SU-DHL-6 (cell line): ENCODE measurements around the gene CCND1.

ENCODE experiments used
- H2AFZ ChIP-seq: fragments of 200-600 bp; sonication (generic); 2 replicates; pipeline ENCODE4 v1.6.1; 2014; ENCODE audit warnings: low read depth, mild to moderate bottlenecking, moderate library complexity, mixed read lengths, antibody characterized with exemption, low read length; ENCODE audit not compliant: severe bottlenecking
- H3F3A ChIP-seq: fragments of 200-600 bp; shearing (Covaris generic); 2 replicates; pipeline ENCODE4 v1.6.0; 2016; ENCODE audit warnings: antibody characterized with exemption, mild to moderate bottlenecking; ENCODE audit not compliant: insufficient read depth
- H3K27ac ChIP-seq: fragments of 200-600 bp; sonication (generic); 2 replicates; pipeline ENCODE4 v1.5.1; 2016; ENCODE audit warnings: low read depth, mild to moderate bottlenecking, low read length, moderate library complexity, mixed read lengths
- H3K27me3 ChIP-seq: fragments of 200-600 bp; sonication (generic), shearing (Covaris generic); 2 replicates; pipeline ENCODE4 v1.6.0; 2014; ENCODE audit warnings: mild to moderate bottlenecking, low read length
- H3K36me3 ChIP-seq: fragments of 200-600 bp; sonication (generic); 2 replicates; pipeline ENCODE4 v1.6.1; 2014; ENCODE audit warnings: mild to moderate bottlenecking, low read length, mixed read lengths
- H3K4me2 ChIP-seq: fragments of 300-600, 200-600 bp; shearing (Covaris generic), sonication (generic); 2 replicates; pipeline ENCODE4 v1.6.0; 2014; ENCODE audit warnings: low read length, low read depth, mild to moderate bottlenecking; ENCODE audit not compliant: poor library complexity, severe bottlenecking
- H3K4me3 ChIP-seq: fragments of 200-600 bp; sonication (generic); 2 replicates; pipeline ENCODE4 v1.5.1; 2014; ENCODE audit warnings: antibody characterized with exemption, low read length, mild to moderate bottlenecking, mixed read lengths; ENCODE audit not compliant: insufficient read depth, poor library complexity, severe bottlenecking
- H3K79me2 ChIP-seq: fragments of 200-600 bp; sonication (generic); 2 replicates; pipeline ENCODE4 v1.6.1; 2014; ENCODE audit warnings: mild to moderate bottlenecking, low read length, moderate library complexity; ENCODE audit not compliant: insufficient read depth
- H3K9ac ChIP-seq: fragments of 200-600 bp; sonication (generic); 2 replicates; pipeline ENCODE4 v1.7.0; 2014; ENCODE audit warnings: mild to moderate bottlenecking, low read length
- H3K9me2 ChIP-seq: fragments of 200-600 bp; sonication (generic); replicated peaks from 2 replicates; pipeline ENCODE4 v1.6.1; 2014; ENCODE audit warnings: low read length; ENCODE audit not compliant: insufficient read depth
- H3K9me3 ChIP-seq: fragments of 200-600 bp; sonication (generic); 2 replicates; pipeline ENCODE4 v1.6.1; 2014; ENCODE audit warnings: low read length, mixed read lengths; ENCODE audit not compliant: insufficient read depth
- H4K20me1 ChIP-seq: fragments of 200-600 bp; sonication (generic); 2 replicates; pipeline ENCODE4 v1.6.1; 2014; ENCODE audit warnings: low read depth, mild to moderate bottlenecking, antibody characterized with exemption, low read length, moderate library complexity, mixed read lengths
- EZH2phosphoT487 ChIP-seq: fragments of 200-600 bp; sonication (generic), shearing (Covaris generic); conservative IDR thresholded peaks from 2 replicates; pipeline ENCODE4 v1.6.1; 2018; ENCODE audit warnings: mild to moderate bottlenecking, antibody characterized with exemption, low read length, moderate library complexity, mixed read lengths
- TF ChIP-seq, protein P1 (sequence below): fragments of 200-600 bp; sonication (generic); IDR thresholded peaks from one replicate; pipeline ENCODE4 v1.5.1; 2017; ENCODE audit warnings: antibody characterized with exemption, mild to moderate bottlenecking, low read length, moderate library complexity; ENCODE audit not compliant: insufficient read depth, poor library complexity, severe bottlenecking

CCND1 gene

DNA sequence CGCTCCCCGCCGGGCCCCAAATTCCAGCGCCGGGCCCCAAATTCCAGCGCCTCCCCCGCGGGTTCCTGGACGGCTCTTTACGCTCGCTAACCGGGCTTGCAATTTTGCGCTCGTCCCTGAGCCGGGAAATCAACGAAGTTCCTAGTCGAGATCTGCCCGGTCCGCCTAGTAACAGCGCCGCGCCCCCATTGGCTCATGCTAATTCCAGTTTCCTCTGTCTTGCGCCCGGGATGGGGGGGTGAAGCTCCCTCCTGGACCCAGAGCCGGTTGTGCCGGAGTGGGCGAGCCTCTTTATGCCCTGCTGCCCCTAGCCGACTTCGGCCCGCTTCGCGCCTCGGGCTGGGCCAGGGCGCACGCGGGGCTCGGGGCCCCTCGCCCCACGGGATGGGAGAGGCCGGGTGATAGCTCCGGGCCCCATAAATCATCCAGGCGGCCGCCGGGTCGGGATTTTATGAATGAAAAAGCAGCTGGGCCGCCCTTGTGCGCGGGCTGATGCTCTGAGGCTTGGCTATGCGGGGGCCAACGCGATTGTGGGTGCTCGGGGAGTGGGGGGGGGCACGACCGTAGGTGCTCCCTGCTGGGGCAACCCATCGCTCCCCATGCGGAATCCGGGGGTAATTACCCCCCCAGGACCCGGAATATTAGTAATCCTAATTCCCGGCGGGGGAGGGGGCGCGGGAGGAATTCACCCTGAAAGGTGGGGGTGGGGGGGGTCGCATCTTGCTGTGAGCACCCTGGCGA, 1.8 kb upstream of the CCND1 start:
- H3K4me3 ChIP-seq: no peak overlapping the region
- H3F3A ChIP-seq: no peaks in the 10 kb centered on the region
- H3K9me2 ChIP-seq: no peaks in the 10 kb centered on the region
- H3K27me3 ChIP-seq: no peaks in the 10 kb centered on the region
- no peaks in the 10 kb centered on the region for H3K36me3 ChIP-seq
- H2AFZ ChIP-seq: no peak overlapping the region
- no peak overlapping the region for H3K4me2 ChIP-seq
- H3K79me2 ChIP-seq: no peaks in the 10 kb centered on the region
- H3K27ac ChIP-seq: no peak overlapping the region
- H3K9me3 ChIP-seq: no peaks in the 10 kb centered on the region
- H3K9ac ChIP-seq: no peak overlapping the region
- H4K20me1 ChIP-seq: no peaks in the 10 kb centered on the region
- TF ChIP-seq, protein P1, sequence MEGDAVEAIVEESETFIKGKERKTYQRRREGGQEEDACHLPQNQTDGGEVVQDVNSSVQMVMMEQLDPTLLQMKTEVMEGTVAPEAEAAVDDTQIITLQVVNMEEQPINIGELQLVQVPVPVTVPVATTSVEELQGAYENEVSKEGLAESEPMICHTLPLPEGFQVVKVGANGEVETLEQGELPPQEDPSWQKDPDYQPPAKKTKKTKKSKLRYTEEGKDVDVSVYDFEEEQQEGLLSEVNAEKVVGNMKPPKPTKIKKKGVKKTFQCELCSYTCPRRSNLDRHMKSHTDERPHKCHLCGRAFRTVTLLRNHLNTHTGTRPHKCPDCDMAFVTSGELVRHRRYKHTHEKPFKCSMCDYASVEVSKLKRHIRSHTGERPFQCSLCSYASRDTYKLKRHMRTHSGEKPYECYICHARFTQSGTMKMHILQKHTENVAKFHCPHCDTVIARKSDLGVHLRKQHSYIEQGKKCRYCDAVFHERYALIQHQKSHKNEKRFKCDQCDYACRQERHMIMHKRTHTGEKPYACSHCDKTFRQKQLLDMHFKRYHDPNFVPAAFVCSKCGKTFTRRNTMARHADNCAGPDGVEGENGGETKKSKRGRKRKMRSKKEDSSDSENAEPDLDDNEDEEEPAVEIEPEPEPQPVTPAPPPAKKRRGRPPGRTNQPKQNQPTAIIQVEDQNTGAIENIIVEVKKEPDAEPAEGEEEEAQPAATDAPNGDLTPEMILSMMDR: no peak
- no peak for TF ChIP-seq EZH2phosphoT487

DNA sequence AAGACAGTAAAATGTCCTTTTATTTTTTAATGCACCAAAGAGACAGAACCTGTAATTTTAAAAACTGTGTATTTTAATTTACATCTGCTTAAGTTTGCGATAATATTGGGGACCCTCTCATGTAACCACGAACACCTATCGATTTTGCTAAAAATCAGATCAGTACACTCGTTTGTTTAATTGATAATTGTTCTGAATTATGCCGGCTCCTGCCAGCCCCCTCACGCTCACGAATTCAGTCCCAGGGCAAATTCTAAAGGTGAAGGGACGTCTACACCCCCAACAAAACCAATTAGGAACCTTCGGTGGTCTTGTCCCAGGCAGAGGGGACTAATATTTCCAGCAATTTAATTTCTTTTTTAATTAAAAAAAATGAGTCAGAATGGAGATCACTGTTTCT, 1.1 kb upstream of the CCND1 start:
- H3F3A ChIP-seq: no peaks in the 10 kb centered on the region
- H3K27me3 ChIP-seq: no peaks in the 10 kb centered on the region
- no peak overlapping the region for H3K9ac ChIP-seq
- H3K9me2 ChIP-seq: no peaks in the 10 kb centered on the region
- TF ChIP-seq EZH2phosphoT487: no peak
- TF ChIP-seq, protein P1: no peak
- no peak overlapping the region for H3K4me3 ChIP-seq
- H3K79me2 ChIP-seq: no peaks in the 10 kb centered on the region
- H3K36me3 ChIP-seq: no peaks in the 10 kb centered on the region
- no peaks in the 10 kb centered on the region for H4K20me1 ChIP-seq
- H3K9me3 ChIP-seq: no peaks in the 10 kb centered on the region
- H2AFZ ChIP-seq: no peak overlapping the region
- no peak overlapping the region for H3K27ac ChIP-seq
- H3K4me2 ChIP-seq: no peak overlapping the region

DNA sequence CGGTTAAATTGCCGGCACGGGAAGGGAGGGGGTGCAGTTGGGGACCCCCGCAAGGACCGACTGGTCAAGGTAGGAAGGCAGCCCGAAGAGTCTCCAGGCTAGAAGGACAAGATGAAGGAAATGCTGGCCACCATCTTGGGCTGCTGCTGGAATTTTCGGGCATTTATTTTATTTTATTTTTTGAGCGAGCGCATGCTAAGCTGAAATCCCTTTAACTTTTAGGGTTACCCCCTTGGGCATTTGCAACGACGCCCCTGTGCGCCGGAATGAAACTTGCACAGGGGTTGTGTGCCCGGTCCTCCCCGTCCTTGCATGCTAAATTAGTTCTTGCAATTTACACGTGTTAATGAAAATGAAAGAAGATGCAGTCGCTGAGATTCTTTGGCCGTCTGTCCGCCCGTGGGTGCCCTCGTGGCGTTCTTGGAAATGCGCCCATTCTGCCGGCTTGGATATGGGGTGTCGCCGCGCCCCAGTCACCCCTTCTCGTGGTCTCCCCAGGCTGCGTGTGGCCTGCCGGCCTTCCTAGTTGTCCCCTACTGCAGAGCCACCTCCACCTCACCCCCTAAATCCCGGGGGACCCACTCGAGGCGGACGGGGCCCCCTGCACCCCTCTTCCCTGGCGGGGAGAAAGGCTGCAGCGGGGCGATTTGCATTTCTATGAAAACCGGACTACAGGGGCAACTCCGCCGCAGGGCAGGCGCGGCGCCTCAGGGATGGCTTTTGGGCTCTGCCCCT, 529 bp upstream of the CCND1 start:
- Histone ChIP-seq H3K79me2 (no peaks in the 10 kb centered on the region), H3K9ac (no peak overlapping the region)

More for the DNA sequence above, 529 bp upstream of the CCND1 start:
- no peaks in the 10 kb centered on the region for H4K20me1 ChIP-seq
- no peaks in the 10 kb centered on the region for H3K27me3 ChIP-seq
- no peak overlapping the region for H3K27ac ChIP-seq
- no peak overlapping the region for H3K4me3 ChIP-seq
- H2AFZ ChIP-seq: no peak overlapping the region
- H3K36me3 ChIP-seq: no peaks in the 10 kb centered on the region
- no peaks in the 10 kb centered on the region for H3F3A ChIP-seq
- no peak overlapping the region for H3K4me2 ChIP-seq
- no peaks in the 10 kb centered on the region for H3K9me3 ChIP-seq
- no peak for TF ChIP-seq EZH2phosphoT487
- TF ChIP-seq, protein P1: no peak
- no peaks in the 10 kb centered on the region for H3K9me2 ChIP-seq
